ENCODE results near the gene IL10RB.

Gene IL10RB

GRCh38 chr21:33268393-33268736 is 2.2 kb downstream of the IL10RB start:
- peak overlapping the region; percentile 95 for H3K4me3 Mint-ChIP-seq
- H3K36me3 Mint-ChIP-seq (ENCODE audit: low read depth): peaks cover 64% of the 10 kb centered on the region
- H3K4me1 Mint-ChIP-seq (ENCODE audit: low read depth): peaks cover 63% of the 10 kb centered on the region
- no peaks in the 10 kb centered on the region for H3K9me3 Mint-ChIP-seq
- no peaks in the 10 kb centered on the region for H3K27me3 Mint-ChIP-seq
- H3K27ac Mint-ChIP-seq: peak overlapping the region; percentile 96

GRCh38 chr21:33268737-33269441 is 2.7 kb downstream of the IL10RB start:
- Mint-ChIP-seq H3K9me3 (no peaks in the 10 kb centered on the region), H3K4me3 (peak overlapping the region; percentile 24), H3K36me3 (ENCODE audit: low read depth) (peaks cover 63% of the 10 kb centered on the region), H3K27me3 (no peaks in the 10 kb centered on the region), H3K27ac (peak overlapping the region; percentile 96), H3K4me1 (ENCODE audit: low read depth) (peaks cover 68% of the 10 kb centered on the region)

DNA sequence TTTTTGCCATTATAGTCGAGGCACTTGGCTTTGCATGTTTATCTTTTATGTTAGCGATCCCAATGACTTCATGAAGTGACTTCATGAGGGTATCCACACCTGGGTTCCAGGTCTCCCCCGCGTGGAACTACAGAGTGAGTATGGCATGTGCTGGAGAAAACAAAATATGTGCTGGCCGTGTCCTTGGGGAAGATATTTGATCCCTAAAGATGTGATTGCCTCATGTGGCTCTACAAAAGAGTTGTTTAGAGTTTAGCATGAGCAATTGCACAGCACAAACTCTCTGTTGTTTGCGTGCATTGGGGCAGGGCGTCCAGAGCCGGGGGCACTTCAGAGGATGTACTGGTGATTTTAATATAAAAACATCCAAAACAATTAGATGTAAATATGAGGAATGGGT is 4.8 kb downstream of the IL10RB start:
- H3K4me1 Mint-ChIP-seq (ENCODE audit: low read depth): peaks cover 55% of the 10 kb centered on the region
- peaks cover 60% of the 10 kb centered on the region for H3K36me3 Mint-ChIP-seq (ENCODE audit: low read depth)
- H3K27me3 Mint-ChIP-seq: no peaks in the 10 kb centered on the region
- no peak overlapping the region for H3K27ac Mint-ChIP-seq
- no peaks in the 10 kb centered on the region for H3K9me3 Mint-ChIP-seq
- H3K4me3 Mint-ChIP-seq: no peak overlapping the region

DNA sequence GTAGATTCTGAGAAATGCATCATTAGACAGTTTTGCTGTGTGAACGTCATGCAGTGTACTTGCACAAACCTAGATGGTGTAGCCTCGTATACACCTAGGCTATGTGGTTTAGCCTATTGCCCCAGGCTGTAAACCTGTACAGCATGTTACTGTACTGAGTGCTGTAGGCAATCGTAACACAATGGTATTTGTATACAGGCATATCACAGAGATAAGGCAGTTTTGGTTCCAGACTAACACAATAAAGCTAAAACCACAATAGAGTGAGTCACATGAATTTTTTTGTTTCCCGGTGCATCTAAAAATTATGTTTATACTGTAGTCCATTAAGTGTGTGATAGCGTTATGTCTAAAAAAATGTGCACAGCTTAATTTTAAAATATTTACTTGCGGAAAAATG is 6.9 kb downstream of the IL10RB start:
- H3K27ac Mint-ChIP-seq: no peak overlapping the region

DNA sequence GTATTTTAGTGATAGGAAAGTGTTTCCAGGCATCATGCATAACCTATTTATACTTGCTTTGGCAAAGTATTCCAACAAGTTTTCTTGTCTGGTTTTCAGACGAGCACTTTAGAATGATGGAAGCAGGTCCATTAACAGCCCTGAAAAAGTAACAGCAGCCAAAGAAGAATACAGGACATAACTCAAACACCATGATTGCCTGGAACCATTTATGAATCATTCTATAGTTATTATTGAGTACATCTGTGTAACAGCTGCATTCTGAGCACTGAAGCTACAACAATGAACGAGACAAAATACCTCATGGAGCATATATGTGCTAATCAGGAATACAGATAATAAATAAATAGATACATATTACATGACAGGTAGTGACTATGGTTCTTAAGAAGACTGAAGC is 12.6 kb downstream of the IL10RB start:
- H3K4me3 Mint-ChIP-seq: no peak overlapping the region
- peaks cover 67% of the 10 kb centered on the region for H3K36me3 Mint-ChIP-seq (ENCODE audit: low read depth)
- no peaks in the 10 kb centered on the region for H3K27me3 Mint-ChIP-seq
- peaks cover 2% of the 10 kb centered on the region for H3K4me1 Mint-ChIP-seq (ENCODE audit: low read depth)
- H3K27ac Mint-ChIP-seq: no peak overlapping the region
- H3K9me3 Mint-ChIP-seq: peaks cover 4% of the 10 kb centered on the region

More for the DNA sequence above, 6.9 kb downstream of the IL10RB start:
- Mint-ChIP-seq H3K9me3 (no peaks in the 10 kb centered on the region), H3K27me3 (no peaks in the 10 kb centered on the region), H3K4me1 (ENCODE audit: low read depth) (peaks cover 41% of the 10 kb centered on the region), H3K4me3 (no peak overlapping the region), H3K36me3 (ENCODE audit: low read depth) (peaks cover 64% of the 10 kb centered on the region)

- Mint-ChIP-seq H3K4me3 (no peak overlapping the region), H3K27ac (no peak overlapping the region), H3K9me3 (peaks cover 4% of the 10 kb centered on the region), H3K4me1 (ENCODE audit: low read depth) (no peaks in the 10 kb centered on the region), H3K27me3 (no peaks in the 10 kb centered on the region), H3K36me3 (ENCODE audit: low read depth) (peaks cover 67% of the 10 kb centered on the region)
These were observed 13.2 kb downstream of the IL10RB start for GRCh38 chr21:33279330-33279820.

GRCh38 chr21:33281096-33281652 is 15.0 kb downstream of the IL10RB start:
- H3K9me3 Mint-ChIP-seq: peaks cover 4% of the 10 kb centered on the region
- H3K4me1 Mint-ChIP-seq (ENCODE audit: low read depth): no peaks in the 10 kb centered on the region
- H3K27ac Mint-ChIP-seq: no peak overlapping the region
- H3K27me3 Mint-ChIP-seq: no peaks in the 10 kb centered on the region
- H3K4me3 Mint-ChIP-seq: no peak overlapping the region
- peaks cover 71% of the 10 kb centered on the region for H3K36me3 Mint-ChIP-seq (ENCODE audit: low read depth)

GRCh38 chr21:33283203-33283602 is 17.0 kb downstream of the IL10RB start:
- H3K27ac Mint-ChIP-seq: no peak overlapping the region
- no peaks in the 10 kb centered on the region for H3K27me3 Mint-ChIP-seq
- no peaks in the 10 kb centered on the region for H3K4me1 Mint-ChIP-seq (ENCODE audit: low read depth)
- H3K9me3 Mint-ChIP-seq: peaks cover 4% of the 10 kb centered on the region
- H3K36me3 Mint-ChIP-seq (ENCODE audit: low read depth): peaks cover 67% of the 10 kb centered on the region
- H3K4me3 Mint-ChIP-seq: no peak overlapping the region

DNA sequence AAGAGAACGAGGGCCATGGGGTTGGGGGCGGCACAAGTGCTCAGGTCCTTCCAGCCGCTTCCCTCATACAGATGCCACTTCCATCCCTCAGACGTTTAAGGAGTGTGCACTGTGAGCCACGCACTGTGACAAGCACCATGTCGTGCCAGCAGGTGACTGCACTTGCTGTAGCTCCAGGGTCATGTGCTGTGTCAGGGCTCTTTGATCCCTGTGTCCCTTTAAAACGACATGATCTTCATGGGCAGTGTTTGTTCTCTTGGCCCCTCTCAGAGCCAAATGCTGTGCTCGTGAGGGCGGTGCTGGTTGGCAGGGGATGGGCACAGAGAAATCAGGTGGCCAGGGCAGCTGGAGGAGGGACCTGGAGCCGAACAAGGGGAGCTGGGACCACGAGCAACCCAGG is 19.9 kb downstream of the IL10RB start:
- Mint-ChIP-seq H3K27ac (no peak overlapping the region), H3K9me3 (no peaks in the 10 kb centered on the region), H3K27me3 (no peaks in the 10 kb centered on the region), H3K4me3 (no peak overlapping the region), H3K4me1 (ENCODE audit: low read depth) (no peaks in the 10 kb centered on the region), H3K36me3 (ENCODE audit: low read depth) (peaks cover 48% of the 10 kb centered on the region)

DNA sequence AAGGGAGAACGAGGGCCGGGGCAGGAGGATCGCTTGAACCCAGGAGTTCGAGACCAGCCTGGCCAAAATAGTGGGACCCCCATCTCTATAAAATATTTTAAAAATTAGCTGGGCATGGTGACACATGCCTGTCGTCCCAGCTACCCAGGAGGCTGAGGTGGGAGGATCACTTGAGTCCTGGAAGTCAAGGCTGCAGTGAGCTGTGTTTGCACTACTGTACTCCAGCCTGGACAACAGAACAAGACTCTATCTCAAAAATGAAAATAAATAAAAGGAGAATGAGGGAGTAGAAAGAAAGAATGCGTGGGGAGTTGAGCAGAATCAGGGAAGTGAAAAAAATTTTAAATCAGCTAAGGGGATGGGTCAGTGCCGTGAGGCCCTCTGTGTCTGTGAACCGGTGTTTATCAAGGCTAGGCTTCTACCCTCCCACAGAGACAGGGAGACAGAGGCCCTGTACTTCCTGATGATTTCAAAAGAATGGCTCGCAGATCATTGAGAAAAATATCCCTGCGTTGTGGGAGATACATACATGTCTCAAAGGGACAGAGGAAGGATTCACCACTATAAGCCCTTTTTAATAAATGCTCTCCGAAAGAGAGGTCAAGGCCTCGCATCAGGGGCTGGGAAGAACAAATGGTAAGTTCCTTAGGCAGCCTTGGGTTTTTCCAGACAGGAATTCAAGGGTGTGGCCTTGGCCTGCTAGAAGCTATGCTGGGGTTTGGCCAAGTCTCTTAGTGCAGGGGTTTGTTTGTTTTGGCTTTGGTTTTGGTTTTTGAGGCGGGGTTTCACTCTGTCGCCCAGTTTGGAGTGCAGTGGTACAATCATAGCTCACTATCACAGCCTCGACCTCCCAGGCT is 20.7 kb downstream of the IL10RB start:
- no peak overlapping the region for H3K27ac Mint-ChIP-seq
- no peaks in the 10 kb centered on the region for H3K4me1 Mint-ChIP-seq (ENCODE audit: low read depth)
- H3K36me3 Mint-ChIP-seq (ENCODE audit: low read depth): peaks cover 48% of the 10 kb centered on the region
- H3K9me3 Mint-ChIP-seq: no peaks in the 10 kb centered on the region
- no peak overlapping the region for H3K4me3 Mint-ChIP-seq
- no peaks in the 10 kb centered on the region for H3K27me3 Mint-ChIP-seq

GRCh38 chr21:33289199-33289819 is 23.1 kb downstream of the IL10RB start:
- no peaks in the 10 kb centered on the region for H3K9me3 Mint-ChIP-seq
- no peak overlapping the region for H3K27ac Mint-ChIP-seq
- H3K4me1 Mint-ChIP-seq (ENCODE audit: low read depth): peaks cover 7% of the 10 kb centered on the region
- H3K36me3 Mint-ChIP-seq (ENCODE audit: low read depth): peaks cover 47% of the 10 kb centered on the region
- no peaks in the 10 kb centered on the region for H3K27me3 Mint-ChIP-seq
- no peak overlapping the region for H3K4me3 Mint-ChIP-seq

DNA sequence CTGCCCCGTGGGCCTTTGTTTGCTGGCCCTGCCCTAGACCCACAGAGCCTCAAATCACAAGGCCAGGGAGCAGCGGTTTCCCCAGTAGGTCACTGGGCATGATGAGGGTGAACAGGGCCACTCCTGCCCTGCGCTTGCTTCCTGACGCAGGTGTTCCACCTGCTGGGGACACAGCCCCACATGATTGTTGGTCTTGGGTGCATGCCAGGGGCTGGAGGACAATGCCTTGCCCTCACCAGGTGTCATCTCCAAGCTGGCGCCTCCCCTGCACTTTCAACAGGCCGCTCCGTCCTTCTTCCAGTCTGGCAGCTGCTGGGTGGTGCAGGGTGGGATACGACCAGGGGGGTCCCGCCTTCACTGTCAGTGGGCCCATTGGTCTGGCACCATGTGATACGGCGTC is 24.3 kb downstream of the IL10RB start:
- H3K36me3 Mint-ChIP-seq (ENCODE audit: low read depth): peaks cover 42% of the 10 kb centered on the region
- H3K27me3 Mint-ChIP-seq: no peaks in the 10 kb centered on the region
- no peaks in the 10 kb centered on the region for H3K9me3 Mint-ChIP-seq
- H3K4me1 Mint-ChIP-seq (ENCODE audit: low read depth): peaks cover 7% of the 10 kb centered on the region
- H3K4me3 Mint-ChIP-seq: no peak overlapping the region
- no peak overlapping the region for H3K27ac Mint-ChIP-seq

DNA sequence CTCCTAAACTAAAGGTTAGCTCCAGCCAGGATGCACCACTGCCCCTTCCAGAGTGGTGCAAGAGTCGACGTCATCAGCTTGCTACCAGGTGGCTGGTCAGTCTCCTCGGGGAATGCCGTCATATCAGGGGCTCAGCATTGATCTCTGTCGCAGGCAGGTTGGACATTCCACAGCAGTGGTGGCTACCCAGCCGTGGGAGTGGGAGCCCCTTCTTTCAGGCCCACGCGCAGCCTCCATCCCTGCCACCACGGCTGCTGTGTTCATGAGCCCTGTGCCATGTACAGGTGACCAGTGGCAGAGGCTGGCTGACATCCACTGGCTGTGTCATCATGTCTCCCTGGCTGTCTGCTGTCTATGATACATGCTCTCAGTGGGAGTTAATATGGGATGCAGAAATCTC is 25.5 kb downstream of the IL10RB start:
- H3K9me3 Mint-ChIP-seq: no peaks in the 10 kb centered on the region
- H3K27ac Mint-ChIP-seq: no peak overlapping the region
- H3K4me3 Mint-ChIP-seq: no peak overlapping the region
- H3K27me3 Mint-ChIP-seq: no peaks in the 10 kb centered on the region
- peaks cover 44% of the 10 kb centered on the region for H3K36me3 Mint-ChIP-seq (ENCODE audit: low read depth)
- peaks cover 7% of the 10 kb centered on the region for H3K4me1 Mint-ChIP-seq (ENCODE audit: low read depth)

- Mint-ChIP-seq H3K4me1 (ENCODE audit: low read depth) (peaks cover 15% of the 10 kb centered on the region), H3K4me3 (no peak overlapping the region), H3K9me3 (no peaks in the 10 kb centered on the region), H3K27ac (no peak overlapping the region), H3K36me3 (ENCODE audit: low read depth) (peaks cover 45% of the 10 kb centered on the region), H3K27me3 (no peaks in the 10 kb centered on the region)
These were observed 26.6 kb downstream of the IL10RB start for GRCh38 chr21:33292724-33293123.

DNA sequence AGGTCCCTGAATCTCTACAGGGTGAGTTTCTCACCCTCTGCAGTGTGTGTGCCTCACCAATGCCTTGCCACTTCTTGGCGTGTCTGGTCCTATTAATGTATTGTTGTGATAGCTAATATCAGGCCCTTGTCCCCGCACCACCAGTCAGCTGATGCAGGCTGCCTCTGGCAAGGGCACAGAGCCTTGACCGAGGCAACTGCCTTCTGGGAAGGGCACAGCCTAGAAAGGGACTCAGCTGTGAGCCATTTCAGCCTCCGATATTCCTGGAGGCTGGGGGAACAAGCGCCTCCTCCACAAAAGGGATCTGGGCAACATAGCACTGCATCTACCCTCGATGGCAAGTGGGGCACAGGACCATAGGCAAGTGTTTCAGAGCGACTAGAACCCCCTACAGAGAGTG is 27.0 kb downstream of the IL10RB start:
- H3K9me3 Mint-ChIP-seq: no peaks in the 10 kb centered on the region
- no peak overlapping the region for H3K27ac Mint-ChIP-seq
- peaks cover 19% of the 10 kb centered on the region for H3K4me1 Mint-ChIP-seq (ENCODE audit: low read depth)
- no peak overlapping the region for H3K4me3 Mint-ChIP-seq
- no peaks in the 10 kb centered on the region for H3K27me3 Mint-ChIP-seq
- H3K36me3 Mint-ChIP-seq (ENCODE audit: low read depth): peaks cover 42% of the 10 kb centered on the region
